SJSA1 (cell line): ENCODE measurements around the gene BTG3. TPM values are rescaled to one million over a fixed set of nuclear protein-coding genes. Genes with fewer than 3 reads are reported as not detected.

Source experiments
- DNase-seq, 2 experiments: peaks; one replicate each; pipeline ENCODE4 v3.0.0-alpha.2; 2015 to 2020; ENCODE audit warnings: low spot score in 2 of 2, low read depth in 1 of 2
- H3K27ac ChIP-seq: fragments of 250-450 bp; sonication (Bioruptor Pico); 2 replicates; pipeline ENCODE4 v1.5.1; 2020; ENCODE audit warnings: mild to moderate bottlenecking, moderate library complexity
- H3K27me3 ChIP-seq: fragments of 250-450 bp; sonication (Bioruptor Pico); replicated peaks from 2 replicates; pipeline ENCODE4 v1.5.1; 2020; ENCODE audit warnings: mild to moderate bottlenecking, moderate library complexity
- H3K36me3 ChIP-seq: fragments of 250-450 bp; sonication (Bioruptor Pico); 2 replicates; pipeline ENCODE4 v1.5.1; 2020; ENCODE audit warnings: mild to moderate bottlenecking
- H3K4me1 ChIP-seq: fragments of 250-450 bp; sonication (Bioruptor Pico); replicated peaks from 2 replicates; pipeline ENCODE4 v1.6.1; 2021; ENCODE audit warnings: mild to moderate bottlenecking
- H3K4me3 ChIP-seq: fragments of 250-450 bp; sonication (Bioruptor Pico); 2 replicates; pipeline ENCODE4 v1.5.1; 2020; ENCODE audit warnings: mild to moderate bottlenecking
- H3K9me3 ChIP-seq: fragments of 250-450 bp; sonication (Bioruptor Pico); replicated peaks from 2 replicates; pipeline ENCODE4 v1.5.1; 2020; ENCODE audit warnings: mild to moderate bottlenecking
- total RNA-seq: library from RNA; depleted of rRNA; stranded (reverse); fragments of >200 nt; shearing (Covaris generic); gene quantifications from 2 replicates; pipeline ENCODE4 v1.2.3, GENCODE V29; 2014

Gene BTG3
- total RNA-seq, 1 experiment from 2014 or later = 108 TPM

DNA sequence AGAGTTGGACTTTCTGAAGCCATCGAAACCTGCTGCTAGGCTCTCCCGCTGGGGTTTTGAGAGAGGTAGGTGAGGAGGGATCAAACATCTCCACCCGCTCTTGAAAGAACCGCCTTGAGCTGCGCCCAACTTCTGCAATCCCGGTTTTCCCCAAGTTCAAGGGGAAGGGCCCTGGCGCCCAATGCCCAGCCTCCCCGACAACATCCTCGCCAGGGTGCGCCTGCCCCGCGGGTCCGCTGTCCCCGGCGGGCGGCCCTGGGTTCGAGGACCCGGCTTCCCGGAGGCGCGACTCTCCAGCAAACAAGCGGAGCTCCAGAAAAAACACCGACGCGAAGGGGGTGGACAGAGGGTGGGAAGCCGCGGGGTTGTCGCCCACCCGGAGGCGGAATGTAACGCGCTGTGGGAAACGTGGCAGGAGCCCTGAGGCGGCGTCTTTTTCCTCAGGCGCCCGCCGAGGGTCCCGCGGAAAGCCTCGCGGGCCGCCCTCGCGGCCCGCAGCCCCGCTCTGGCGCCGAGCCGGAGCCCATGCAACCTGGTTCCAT is 607 bp downstream of the BTG3 start:
- Histone ChIP-seq H3K27ac (peak overlapping the region; percentile 85), H3K4me1 (peaks cover 15% of the 10 kb centered on the region), H3K9me3 (no peaks in the 10 kb centered on the region; the same call in 1 of the 2 replicates), H3K36me3 (peaks cover 29% of the 10 kb centered on the region), H3K4me3 (peak overlapping the region; percentile 89), H3K27me3 (no peaks in the 10 kb centered on the region)
- peak in 1 of 2 experiments; percentile 48 for DNase-seq

DNA sequence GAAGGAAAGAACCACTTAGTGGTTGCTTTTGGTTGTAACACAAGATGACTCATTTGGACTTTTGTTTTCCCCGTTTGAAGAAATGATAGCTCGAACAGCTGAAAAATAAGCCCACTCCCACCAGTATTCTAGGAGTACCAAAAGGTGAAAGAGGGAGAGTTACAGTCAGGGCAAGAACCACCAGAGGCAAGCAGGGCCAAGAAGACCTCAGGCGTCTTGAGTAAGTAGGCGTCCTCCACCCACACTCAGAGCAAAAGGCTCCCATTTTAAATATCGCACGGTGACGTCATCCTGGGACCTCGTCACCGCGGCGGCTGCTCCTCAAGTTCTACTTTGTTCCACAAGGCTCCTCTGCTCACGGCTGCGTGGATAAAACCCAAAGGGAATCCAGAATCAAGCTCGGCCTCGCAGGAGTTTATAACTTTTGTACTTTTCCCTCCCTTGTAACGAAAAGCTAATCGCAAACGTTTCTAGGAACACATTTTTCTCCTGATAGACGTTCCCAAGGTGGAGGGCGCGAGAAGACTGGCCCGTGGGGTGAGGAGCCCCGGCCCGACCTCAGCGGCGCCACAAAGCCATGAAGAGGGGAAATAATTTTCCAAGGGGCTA is 1.2 kb downstream of the BTG3 start:
- peak; percentile 84 to 95 for DNase-seq
- Histone ChIP-seq H3K4me1 (peaks cover 15% of the 10 kb centered on the region), H3K27ac (peak overlapping the region; percentile 85), H3K4me3 (peak overlapping the region; percentile 89), H3K27me3 (no peaks in the 10 kb centered on the region), H3K9me3 (no peaks in the 10 kb centered on the region; the same call in 1 of the 2 replicates), H3K36me3 (peaks cover 34% of the 10 kb centered on the region)

DNA sequence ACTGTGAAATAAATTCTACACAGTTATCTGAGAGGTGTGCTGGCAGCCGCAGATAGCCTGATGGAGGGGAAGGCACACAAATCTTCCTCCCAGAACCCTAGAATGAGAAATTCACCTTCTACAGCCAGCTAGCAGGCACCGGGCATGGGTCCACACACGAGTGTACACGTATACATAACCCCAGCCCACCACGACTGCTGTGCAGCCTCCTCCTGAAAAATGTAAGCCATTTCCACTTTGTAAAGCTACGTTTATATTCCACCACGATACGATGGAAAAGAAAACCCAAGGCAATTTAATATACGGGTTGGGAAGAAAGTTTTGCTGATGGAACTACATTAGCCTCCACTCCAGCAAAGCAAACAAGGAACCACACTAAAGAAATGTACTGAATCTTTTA is 1.8 kb downstream of the BTG3 start:
- Histone ChIP-seq H3K27ac (peak overlapping the region; percentile 85), H3K9me3 (no peaks in the 10 kb centered on the region; the same call in 1 of the 2 replicates), H3K4me3 (peak overlapping the region; percentile 89), H3K36me3 (peaks cover 39% of the 10 kb centered on the region), H3K4me1 (peaks cover 15% of the 10 kb centered on the region), H3K27me3 (no peaks in the 10 kb centered on the region)
- DNase-seq = no peak

DNA sequence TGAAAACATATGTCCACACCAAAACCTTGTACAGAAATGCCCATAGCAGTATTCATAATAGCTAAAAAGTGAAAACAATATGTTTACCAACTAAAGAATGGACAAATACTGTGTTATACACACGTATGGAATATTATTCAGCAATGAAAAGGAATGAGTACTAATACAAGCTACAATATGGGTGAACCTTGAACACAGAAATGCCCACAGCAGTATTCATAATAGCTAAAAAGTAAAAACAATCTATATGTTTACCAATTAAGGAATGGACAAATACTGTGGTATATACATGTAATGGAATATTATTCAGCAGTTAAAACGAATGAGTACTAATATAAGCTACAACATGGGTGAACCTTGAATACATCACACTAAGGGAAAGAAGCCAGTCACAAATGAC is 3.0 kb downstream of the BTG3 start:
- DNase-seq = no peak
- no peak overlapping the region for H3K4me3 ChIP-seq
- no peak overlapping the region for H3K27ac ChIP-seq
- H3K9me3 ChIP-seq = no peaks in the 10 kb centered on the region; the same call in 1 of the 2 replicates
- peaks cover 15% of the 10 kb centered on the region for H3K4me1 ChIP-seq
- H3K36me3 ChIP-seq = peaks cover 50% of the 10 kb centered on the region
- no peaks in the 10 kb centered on the region for H3K27me3 ChIP-seq

DNA sequence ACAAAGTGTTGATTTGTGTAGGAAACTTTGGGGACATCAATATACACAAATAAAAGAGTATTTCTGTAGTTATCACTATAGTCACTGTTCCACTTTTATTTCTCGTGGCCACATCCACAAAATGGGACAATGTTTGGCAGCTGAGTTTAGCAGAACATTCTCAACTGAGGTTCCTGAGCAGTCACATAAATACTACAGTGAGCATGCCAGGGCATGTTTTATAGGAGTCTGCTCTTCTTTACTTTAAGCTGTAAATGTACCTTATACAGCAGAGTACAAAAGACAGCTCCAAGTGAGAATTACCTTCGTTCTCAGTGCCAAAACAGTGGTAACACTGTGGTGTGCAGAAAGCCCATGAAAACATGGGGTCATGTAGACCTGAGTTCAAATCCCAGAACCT is 5.0 kb downstream of the BTG3 start:
- DNase-seq = no peak
- no peak overlapping the region for H3K27ac ChIP-seq
- no peaks in the 10 kb centered on the region; the same call in 1 of the 2 replicates for H3K9me3 ChIP-seq
- H3K36me3 ChIP-seq = peaks cover 69% of the 10 kb centered on the region
- H3K27me3 ChIP-seq = no peaks in the 10 kb centered on the region
- H3K4me3 ChIP-seq = no peak overlapping the region
- peaks cover 8% of the 10 kb centered on the region for H3K4me1 ChIP-seq

DNA sequence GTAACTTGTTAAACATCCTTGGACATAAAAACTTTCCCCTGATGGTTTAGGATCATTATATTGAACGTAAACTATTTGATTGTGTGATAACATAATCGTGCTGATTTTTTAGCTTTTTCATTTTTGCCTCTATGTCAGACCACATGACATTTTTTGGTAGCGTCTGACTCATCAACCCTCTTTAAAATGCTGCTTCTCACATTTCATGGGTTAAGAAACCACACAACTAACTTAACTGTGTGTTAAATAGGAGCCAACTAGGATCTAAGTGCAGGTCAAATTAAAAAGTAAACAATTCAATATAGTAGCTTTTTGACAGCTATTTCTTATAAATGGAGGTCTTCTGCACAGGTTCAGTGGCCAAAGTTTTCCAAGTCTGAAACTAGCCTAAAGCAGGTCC is 9.8 kb downstream of the BTG3 start:
- Histone ChIP-seq H3K4me1 (no peaks in the 10 kb centered on the region), H3K4me3 (no peak overlapping the region), H3K27me3 (no peaks in the 10 kb centered on the region), H3K27ac (no peak overlapping the region), H3K36me3 (peaks cover 92% of the 10 kb centered on the region), H3K9me3 (no peaks in the 10 kb centered on the region)
- no peak for DNase-seq

DNA sequence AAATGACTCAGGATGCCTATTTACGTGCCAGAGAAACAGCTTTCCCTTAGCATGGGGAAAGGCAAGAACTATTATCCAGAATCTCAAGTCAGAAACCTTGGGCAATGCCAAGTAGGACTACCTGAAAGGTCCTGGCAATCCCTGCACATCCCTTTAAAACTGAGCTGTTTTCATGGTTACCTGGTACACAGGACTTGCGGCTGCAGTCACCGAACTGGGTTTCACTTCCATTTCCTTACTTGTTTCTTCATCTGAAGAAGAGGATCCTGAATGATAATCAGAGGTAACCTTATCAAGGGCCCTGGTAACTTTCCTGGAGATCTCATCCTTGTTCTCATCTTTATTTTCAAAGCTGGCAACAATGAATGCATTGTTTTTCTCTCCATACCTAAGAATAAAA is 14.3 kb downstream of the BTG3 start:
- no peaks in the 10 kb centered on the region for H3K4me1 ChIP-seq
- H3K4me3 ChIP-seq = no peak overlapping the region
- peaks cover 85% of the 10 kb centered on the region for H3K36me3 ChIP-seq
- H3K27me3 ChIP-seq = no peaks in the 10 kb centered on the region
- DNase-seq = no peak
- H3K9me3 ChIP-seq = no peaks in the 10 kb centered on the region
- no peak overlapping the region for H3K27ac ChIP-seq

DNA sequence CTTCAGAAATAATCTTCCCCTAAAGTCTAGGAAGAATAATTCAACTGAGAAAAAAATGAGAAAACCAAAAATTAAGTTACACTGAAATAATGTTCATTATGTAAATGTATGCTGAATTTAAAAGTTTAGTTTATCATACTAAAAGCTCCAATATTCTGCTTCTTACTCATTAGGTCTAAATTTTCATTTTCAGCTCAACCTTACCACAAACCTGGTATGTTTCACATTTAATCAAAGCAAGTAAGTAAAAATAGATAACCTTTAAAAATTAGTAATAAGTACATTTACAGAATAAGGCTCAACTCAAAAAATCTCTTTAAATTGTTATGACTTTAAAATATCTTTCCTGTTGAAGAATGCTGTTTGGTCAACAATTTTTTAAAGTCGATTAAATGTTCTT is 15.0 kb downstream of the BTG3 start:
- no peak for DNase-seq
- no peaks in the 10 kb centered on the region for H3K27me3 ChIP-seq

DNA sequence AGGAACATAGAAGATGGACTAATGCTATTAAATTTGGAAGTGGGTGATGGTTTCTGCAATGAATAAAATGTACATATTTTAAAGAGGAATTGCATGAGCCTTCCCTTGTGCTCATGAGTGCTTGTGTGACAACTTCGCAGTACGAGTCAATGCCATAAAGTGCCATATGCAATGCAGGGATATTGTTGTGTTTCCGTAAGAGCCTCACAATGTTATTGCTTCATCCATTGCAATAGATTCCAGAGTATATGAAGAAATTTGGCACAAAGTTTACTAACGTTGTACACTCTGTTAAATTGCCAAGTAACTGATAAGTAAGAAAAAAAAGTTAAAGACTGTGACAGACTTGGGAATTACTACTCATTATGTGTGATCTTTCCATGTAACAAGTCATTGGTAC is 22.3 kb downstream of the BTG3 start:
- Histone ChIP-seq H3K9me3 (no peaks in the 10 kb centered on the region), H3K27me3 (no peaks in the 10 kb centered on the region), H3K36me3 (peaks cover 36% of the 10 kb centered on the region), H3K4me3 (no peak overlapping the region), H3K27ac (no peak overlapping the region), H3K4me1 (no peaks in the 10 kb centered on the region)
- no peak for DNase-seq

More for the DNA sequence above, 15.0 kb downstream of the BTG3 start:
- H3K36me3 ChIP-seq = peaks cover 85% of the 10 kb centered on the region
- no peaks in the 10 kb centered on the region for H3K9me3 ChIP-seq
- H3K4me1 ChIP-seq = no peaks in the 10 kb centered on the region
- no peak overlapping the region for H3K27ac ChIP-seq
- no peak overlapping the region for H3K4me3 ChIP-seq

DNA sequence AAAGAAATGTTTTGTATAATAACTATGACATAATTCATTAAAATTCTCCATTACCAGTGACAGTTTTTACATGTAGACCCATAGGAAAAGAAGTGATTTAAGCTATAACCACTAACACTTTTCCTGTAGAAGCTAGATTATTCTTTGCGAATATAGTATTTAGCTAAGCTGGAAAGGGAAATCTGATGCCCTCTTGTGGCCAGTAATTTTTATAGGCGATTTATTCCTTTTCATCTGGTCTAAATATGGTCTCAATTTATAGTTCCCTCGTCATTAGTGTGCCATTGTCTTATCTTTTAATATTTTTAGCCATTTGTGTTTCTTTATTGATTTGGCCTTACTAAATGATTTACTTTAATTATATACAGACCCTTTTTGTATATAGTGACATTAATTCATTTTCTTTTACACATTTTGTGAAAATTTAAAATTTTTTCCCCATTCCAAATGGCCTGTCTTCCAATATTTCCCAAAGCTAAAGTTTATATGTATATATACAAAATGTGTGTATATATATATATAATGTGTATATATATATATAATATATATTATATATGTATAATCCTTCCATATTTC is 26.7 kb downstream of the BTG3 start:
- H3K4me3 ChIP-seq = no peak overlapping the region
- no peaks in the 10 kb centered on the region for H3K27me3 ChIP-seq
- peak in 1 of 2 experiments; percentile 9 for DNase-seq
- no peak overlapping the region for H3K27ac ChIP-seq
- no peaks in the 10 kb centered on the region for H3K9me3 ChIP-seq
- no peaks in the 10 kb centered on the region for H3K36me3 ChIP-seq
- H3K4me1 ChIP-seq = no peaks in the 10 kb centered on the region

DNA sequence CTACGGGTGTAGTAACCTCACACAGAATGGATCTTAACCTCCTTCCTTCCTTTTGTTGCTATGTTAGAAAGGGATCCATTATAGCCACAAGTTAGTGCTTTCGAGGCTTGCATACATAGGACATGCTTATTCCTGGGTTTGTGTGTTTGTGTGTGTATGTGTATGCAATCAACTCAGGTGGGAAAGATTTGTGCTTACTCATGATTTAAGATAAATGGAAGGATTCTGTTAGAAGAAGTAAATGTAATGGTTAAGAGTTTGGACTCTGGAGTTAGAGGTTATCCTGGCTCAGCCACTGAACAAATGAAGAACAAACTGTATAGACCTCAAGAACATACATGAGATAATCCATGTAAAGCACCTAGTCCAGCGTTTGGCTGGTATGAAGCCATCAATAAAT is 28.8 kb downstream of the BTG3 start:
- H3K9me3 ChIP-seq = no peaks in the 10 kb centered on the region
- no peak for DNase-seq

DNA sequence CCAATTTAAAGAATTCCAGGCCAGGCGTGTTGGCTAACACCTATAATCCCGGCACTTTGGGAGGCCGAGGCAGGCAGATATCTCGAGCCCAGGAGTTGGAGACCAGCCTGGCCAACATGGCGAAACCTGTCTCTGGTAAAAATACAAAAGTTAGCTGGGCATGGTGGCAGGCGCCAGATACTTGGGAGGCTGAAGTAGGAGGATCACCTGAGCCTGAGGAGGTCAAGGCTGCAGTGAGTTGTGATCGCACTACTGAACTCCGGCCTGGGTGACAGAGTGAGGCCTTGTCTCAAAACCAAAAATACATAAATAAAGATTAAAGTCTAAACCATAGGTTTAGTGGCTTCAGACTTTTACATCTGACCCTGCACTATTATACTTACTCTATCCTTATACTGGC is 32.4 kb downstream of the BTG3 start:
- H3K4me1 ChIP-seq = no peaks in the 10 kb centered on the region
- H3K9me3 ChIP-seq = no peaks in the 10 kb centered on the region
- no peak for DNase-seq

More for the DNA sequence above, 28.8 kb downstream of the BTG3 start:
- Histone ChIP-seq H3K4me1 (no peaks in the 10 kb centered on the region), H3K36me3 (no peaks in the 10 kb centered on the region), H3K27me3 (no peaks in the 10 kb centered on the region), H3K4me3 (no peak overlapping the region), H3K27ac (no peak overlapping the region)

DNA sequence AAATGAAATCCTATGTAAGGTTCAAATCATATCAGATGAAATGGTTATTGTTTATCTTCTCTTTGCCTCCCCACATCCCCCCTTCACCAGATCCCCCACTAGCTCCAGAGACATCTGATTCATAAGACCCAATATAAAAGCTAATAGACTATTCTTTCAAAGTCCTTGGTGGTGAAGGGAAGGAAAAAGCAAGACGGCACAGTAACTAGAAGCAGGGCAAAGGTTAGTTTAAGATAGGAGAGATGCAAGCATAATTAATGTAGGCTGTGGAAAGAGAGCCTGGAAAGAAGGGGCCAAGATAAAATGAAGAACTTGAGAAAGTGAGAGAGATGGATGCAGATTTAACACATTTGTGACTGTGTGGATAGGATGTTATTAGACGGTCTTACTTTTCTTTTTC is 33.8 kb downstream of the BTG3 start:
- H3K27ac ChIP-seq = no peak overlapping the region
- 0 out of 2 replicates have a peak, but pooled peaks cover 4% of the 10 kb centered on the region for H3K27me3 ChIP-seq
- no peaks in the 10 kb centered on the region for H3K9me3 ChIP-seq
- H3K36me3 ChIP-seq = no peaks in the 10 kb centered on the region
- DNase-seq = no peak
- H3K4me3 ChIP-seq = no peak overlapping the region
- H3K4me1 ChIP-seq = no peaks in the 10 kb centered on the region

More for the DNA sequence above, 32.4 kb downstream of the BTG3 start:
- no peak overlapping the region for H3K4me3 ChIP-seq
- H3K36me3 ChIP-seq = no peaks in the 10 kb centered on the region
- no peaks in the 10 kb centered on the region for H3K27me3 ChIP-seq
- no peak overlapping the region for H3K27ac ChIP-seq

DNA sequence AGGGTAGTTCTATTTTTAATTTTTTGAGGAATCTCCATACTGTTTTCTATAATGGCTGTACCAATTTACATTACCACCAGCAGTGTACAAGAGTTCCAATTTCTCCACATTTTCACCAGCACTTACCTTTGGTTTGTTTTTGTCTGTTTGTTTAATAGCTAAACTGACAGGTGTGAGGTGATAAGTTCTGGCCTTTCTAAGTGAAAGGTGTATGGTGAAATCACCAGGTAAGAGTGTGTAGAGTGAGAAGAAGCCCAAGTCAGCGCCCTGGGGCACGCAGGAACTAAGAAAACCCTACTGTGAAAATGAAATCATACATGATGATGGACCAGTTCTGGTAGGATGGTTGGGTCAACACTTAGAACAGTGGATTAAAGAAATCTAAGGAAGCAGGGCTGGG is 34.5 kb downstream of the BTG3 start:
- no peak for DNase-seq
- Histone ChIP-seq H3K36me3 (no peaks in the 10 kb centered on the region), H3K27ac (no peak overlapping the region), H3K9me3 (no peaks in the 10 kb centered on the region), H3K27me3 (0 out of 2 replicates have a peak, but pooled peaks cover 7% of the 10 kb centered on the region), H3K4me1 (no peaks in the 10 kb centered on the region), H3K4me3 (no peak overlapping the region)
